ENCODE data around the gene BSDC1.

GRCh38 chr1:32331549-32331948 lies 62.7 kb downstream of the BSDC1 start:
- TF ChIP-seq POLR2AphosphoS5 (IDR thresholded peaks at IDR 0.05), result no peak
- no peak for TF ChIP-seq CTCF (IDR thresholded peaks at IDR 0.05)
- no peak for TF ChIP-seq POLR2A (IDR thresholded peaks at IDR 0.05; ENCODE audit: low read depth)
- TF ChIP-seq EP300 (IDR thresholded peaks at IDR 0.05), result no peak
